Astrocyte (in vitro differentiated cells and primary cell): ENCODE data around the gene CTLA4. TPM values are rescaled to one million over a fixed set of nuclear protein-coding genes. Genes with fewer than 3 reads are reported as not detected.

Experiments
- DNase-seq: peaks from one replicate; pipeline ENCODE4 v3.0.0-alpha.2; 2010; ENCODE audit warnings: low read depth
- FAIRE-seq: peaks from 2 replicates; lab custom pipeline; 2011; peaks lifted over from hg19 to GRCh38; lab: Jason Lieb, UNC
- H2AFZ ChIP-seq: 2 replicates; pipeline ENCODE4 v1.6.0; 2012; ENCODE audit warnings: low read depth, low read length, inconsistent platforms
- H3K27ac ChIP-seq: 2 replicates; pipeline ENCODE4 v1.5.1; 2011; ENCODE audit warnings: low read depth, low read length, inconsistent platforms
- H3K27me3 ChIP-seq: 2 replicates; pipeline ENCODE4 v1.6.0; 2011; ENCODE audit warnings: low read length, inconsistent platforms; ENCODE audit not compliant: insufficient read depth
- H3K36me3 ChIP-seq: 2 replicates; pipeline ENCODE4 v1.5.1; 2011; ENCODE audit warnings: low read length, inconsistent platforms; ENCODE audit not compliant: insufficient read depth
- H3K4me1 ChIP-seq: 2 replicates; pipeline ENCODE4 v1.5.1; 2011; ENCODE audit warnings: low read length, inconsistent platforms; ENCODE audit not compliant: insufficient read depth
- H3K4me2 ChIP-seq: 2 replicates; pipeline ENCODE4 v1.6.0; 2012; ENCODE audit warnings: low read length, inconsistent platforms
- H3K4me3 ChIP-seq: 2 replicates; pipeline ENCODE4 v1.5.1; 2011; ENCODE audit warnings: low read depth, mild to moderate bottlenecking, low read length, inconsistent platforms; ENCODE audit not compliant: insufficient read depth
- H3K79me2 ChIP-seq: 2 replicates; pipeline ENCODE4 v1.6.0; 2012; ENCODE audit warnings: mild to moderate bottlenecking, low read length, inconsistent platforms; ENCODE audit not compliant: insufficient read depth
- H3K9ac ChIP-seq: 2 replicates; pipeline ENCODE4 v1.6.0; 2012; ENCODE audit warnings: mild to moderate bottlenecking, low read length, inconsistent platforms
- H3K9me3 ChIP-seq: 2 replicates; pipeline ENCODE4 v1.5.1; 2012; ENCODE audit warnings: low read depth, mild to moderate bottlenecking, low read length, inconsistent platforms; ENCODE audit not compliant: insufficient read depth
- H4K20me1 ChIP-seq: 2 replicates; pipeline ENCODE4 v1.6.0; 2012; ENCODE audit warnings: low read length, inconsistent platforms; ENCODE audit not compliant: insufficient read depth
- H3K27ac Mint-ChIP-seq: one replicate; pipeline ENCODE4 v1.8.0; 2021; ENCODE audit warnings: mild to moderate bottlenecking, mixed read lengths; ENCODE audit not compliant: unreplicated experiment
- H3K27me3 Mint-ChIP-seq: one replicate; pipeline ENCODE4 v1.8.0; 2021; ENCODE audit warnings: low read depth, mixed read lengths; ENCODE audit not compliant: unreplicated experiment
- H3K36me3 Mint-ChIP-seq: one replicate; pipeline ENCODE4 v1.8.0; 2021; ENCODE audit warnings: low read depth, mixed read lengths; ENCODE audit not compliant: unreplicated experiment
- H3K4me1 Mint-ChIP-seq: one replicate; pipeline ENCODE4 v1.8.0; 2021; ENCODE audit warnings: low read depth, mixed read lengths; ENCODE audit not compliant: unreplicated experiment
- H3K4me3 Mint-ChIP-seq: one replicate; pipeline ENCODE4 v1.8.0; 2021; ENCODE audit warnings: mild to moderate bottlenecking, moderate library complexity, mixed read lengths; ENCODE audit not compliant: unreplicated experiment
- H3K9me3 Mint-ChIP-seq: one replicate; pipeline ENCODE4 v1.8.0; 2021; ENCODE audit warnings: mild to moderate bottlenecking, mixed read lengths; ENCODE audit not compliant: unreplicated experiment
- CTCF ChIP-seq: IDR thresholded peaks from 2 replicates; pipeline ENCODE4 v1.5.1; 2011; ENCODE audit warnings: low read depth, mild to moderate bottlenecking, inconsistent platforms, low read length, moderate library complexity; ENCODE audit not compliant: insufficient read depth
- EZH2 ChIP-seq: IDR thresholded peaks from 2 replicates; pipeline ENCODE4 v1.6.1; 2012; ENCODE audit warnings: mild to moderate bottlenecking, low read length, inconsistent platforms; ENCODE audit not compliant: insufficient read depth
- total RNA-seq: library from RNA; stranded (reverse); gene quantifications from 2 replicates; pipeline ENCODE4 v1.2.1, GENCODE V29; 2021

Gene CTLA4
- total RNA-seq, 1 donor from 2014 or later, result not detected

GRCh38 chr2:203869223-203870042 lies 1.9 kb downstream of the CTLA4 start:
- Histone ChIP-seq H3K9ac (no peak overlapping the region), H3K9me3 (no peaks in the 10 kb centered on the region), H3K4me3 (no peak overlapping the region), H3K4me1 (no peaks in the 10 kb centered on the region), H3K79me2 (no peaks in the 10 kb centered on the region), H2AFZ (no peak overlapping the region), H3K36me3 (no peaks in the 10 kb centered on the region), H4K20me1 (no peaks in the 10 kb centered on the region), H3K4me2 (no peak overlapping the region), H3K27ac (no peak overlapping the region), H3K27me3 (peaks cover 9% of the 10 kb centered on the region)
- H3K27me3 Mint-ChIP-seq, result peaks cover 9% of the 10 kb centered on the region
- no peaks in the 10 kb centered on the region for H3K36me3 Mint-ChIP-seq
- DNase-seq (no peak), FAIRE-seq (no peak)
- no peak for TF ChIP-seq CTCF
- no peak for TF ChIP-seq EZH2
- H3K9me3 Mint-ChIP-seq, result no peaks in the 10 kb centered on the region
- no peak overlapping the region for H3K27ac Mint-ChIP-seq
- peaks cover 2% of the 10 kb centered on the region for H3K4me1 Mint-ChIP-seq
- no peak overlapping the region for H3K4me3 Mint-ChIP-seq

GRCh38 chr2:203870481-203870880 lies 2.9 kb downstream of the CTLA4 start:
- Histone ChIP-seq H3K27me3 (peaks cover 9% of the 10 kb centered on the region), H2AFZ (no peak overlapping the region), H3K9ac (no peak overlapping the region), H3K4me1 (no peaks in the 10 kb centered on the region), H3K9me3 (no peaks in the 10 kb centered on the region), H4K20me1 (no peaks in the 10 kb centered on the region), H3K36me3 (no peaks in the 10 kb centered on the region), H3K4me3 (no peak overlapping the region), H3K79me2 (no peaks in the 10 kb centered on the region), H3K27ac (no peak overlapping the region), H3K4me2 (no peak overlapping the region)
- no peak for DNase-seq
- no peaks in the 10 kb centered on the region for H3K9me3 Mint-ChIP-seq
- peaks cover 2% of the 10 kb centered on the region for H3K4me1 Mint-ChIP-seq
- no peak for TF ChIP-seq EZH2
- no peak for TF ChIP-seq CTCF
- H3K27ac Mint-ChIP-seq, result no peak overlapping the region
- FAIRE-seq, result no peak
- H3K4me3 Mint-ChIP-seq, result no peak overlapping the region
- H3K27me3 Mint-ChIP-seq, result peaks cover 9% of the 10 kb centered on the region
- H3K36me3 Mint-ChIP-seq, result no peaks in the 10 kb centered on the region

DNA sequence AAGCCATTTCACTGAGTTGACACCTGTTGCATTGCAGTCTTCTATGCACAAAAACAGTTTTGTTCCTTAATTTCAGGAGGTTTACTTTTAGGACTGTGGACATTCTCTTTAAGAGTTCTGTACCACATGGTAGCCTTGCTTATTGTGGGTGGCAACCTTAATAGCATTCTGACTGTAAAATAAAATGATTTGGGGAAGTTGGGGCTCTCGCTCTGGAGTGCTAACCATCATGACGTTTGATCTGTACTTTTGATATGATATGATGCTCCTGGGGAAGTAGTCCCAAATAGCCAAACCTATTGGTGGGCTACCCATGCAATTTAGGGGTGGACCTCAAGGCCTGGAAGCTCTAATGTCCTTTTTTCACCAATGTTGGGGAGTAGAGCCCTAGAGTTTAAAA lies 3.4 kb downstream of the CTLA4 start:
- Histone ChIP-seq H3K9me3 (no peaks in the 10 kb centered on the region), H3K9ac (no peak overlapping the region), H3K79me2 (no peaks in the 10 kb centered on the region), H3K27ac (no peak overlapping the region), H3K4me3 (no peak overlapping the region), H3K4me1 (no peaks in the 10 kb centered on the region), H3K36me3 (no peaks in the 10 kb centered on the region), H3K27me3 (peaks cover 9% of the 10 kb centered on the region), H3K4me2 (no peak overlapping the region), H4K20me1 (no peaks in the 10 kb centered on the region), H2AFZ (no peak overlapping the region)
- H3K36me3 Mint-ChIP-seq, result no peaks in the 10 kb centered on the region
- peaks cover 2% of the 10 kb centered on the region for H3K4me1 Mint-ChIP-seq
- no peak overlapping the region for H3K4me3 Mint-ChIP-seq
- no peak overlapping the region for H3K27ac Mint-ChIP-seq
- FAIRE-seq (no peak), DNase-seq (no peak)
- no peaks in the 10 kb centered on the region for H3K9me3 Mint-ChIP-seq
- H3K27me3 Mint-ChIP-seq, result peaks cover 12% of the 10 kb centered on the region
- no peak for TF ChIP-seq CTCF
- TF ChIP-seq EZH2, result no peak
